Immature natural killer cell (primary cell): ENCODE measurements around the gene DDIT3. TPM values are rescaled to one million over a fixed set of nuclear protein-coding genes. Genes with fewer than 3 reads are reported as not detected.
"Not testable (repeated sequence)": the region's sequence is repeated elsewhere in the genome, so short reads cannot be mapped to it uniquely, and the experiment has no call there.

Experiments
- DNase-seq, 3 donors: peaks; one replicate each; pipeline ENCODE4 v3.0.0; 2022; ENCODE audit warnings: mixed read lengths in 1 of 3
- H3K27ac Mint-ChIP-seq, 6 donors: one replicate each; pipeline ENCODE4 v1.8.0; 2020; ENCODE audit warnings: mixed read lengths in 6 of 6, mild to moderate bottlenecking in 5 of 6, inconsistent platforms in 4 of 6, moderate library complexity in 3 of 6
- H3K27me3 Mint-ChIP-seq, 3 donors: one replicate each; pipeline ENCODE4 v1.8.0; 2020 to 2021; ENCODE audit warnings: low read depth in 3 of 3, mild to moderate bottlenecking in 3 of 3, mixed read lengths in 3 of 3, moderate library complexity in 3 of 3, inconsistent platforms in 1 of 3
- H3K36me3 Mint-ChIP-seq, 3 donors: one replicate each; pipeline ENCODE4 v1.8.0; 2020; ENCODE audit warnings: mixed read lengths in 3 of 3, inconsistent platforms in 2 of 3, mild to moderate bottlenecking in 2 of 3
- H3K4me1 Mint-ChIP-seq, 2 donors: one replicate each; pipeline ENCODE4 v1.8.0; 2020; ENCODE audit warnings: inconsistent platforms in 2 of 2, mild to moderate bottlenecking in 2 of 2, mixed read lengths in 2 of 2, moderate library complexity in 1 of 2
- H3K4me3 Mint-ChIP-seq, 5 donors: one replicate each; pipeline ENCODE4 v1.8.0; 2020; ENCODE audit warnings: mild to moderate bottlenecking in 5 of 5, mixed read lengths in 5 of 5, inconsistent platforms in 3 of 5, moderate library complexity in 3 of 5
- H3K9me3 Mint-ChIP-seq, 6 donors: one replicate each; pipeline ENCODE4 v1.8.0; 2020; ENCODE audit warnings: mild to moderate bottlenecking in 6 of 6, mixed read lengths in 6 of 6, inconsistent platforms in 4 of 6, moderate library complexity in 3 of 6
- polyA plus RNA-seq, 3 donors: library from polyadenylated mRNA; unstranded; fragments of 300-500 nt; fragmentation: Illumina TruSeq; gene quantifications; one replicate each; pipeline ENCODE4 v1.2.3, GENCODE V29; 2021

DDIT3 gene
- polyA plus RNA-seq, 3 donors from 2014 or later: 22.8 to 38.8 (median 29.4) TPM

GRCh38 chr12:57517718-57518117 is 2.6 kb downstream of the DDIT3 start:
- Mint-ChIP-seq H3K27ac (peak overlapping the region; percentile 39 to 99 (median 86)), H3K27me3 (peaks cover 27 to 35% (median 35%) of the 10 kb centered on the region in 3 donors), H3K36me3 (peaks cover 8 to 50% (median 19%) of the 10 kb centered on the region in 3 donors), H3K4me1 (peaks cover 40 to 43% of the 10 kb centered on the region in 2 donors), H3K4me3 (peak overlapping the region in 2 of 5 donors; percentile 33 to 38)
- DNase-seq, H3K9me3 Mint-ChIP-seq: not testable (repeated sequence)

DNA sequence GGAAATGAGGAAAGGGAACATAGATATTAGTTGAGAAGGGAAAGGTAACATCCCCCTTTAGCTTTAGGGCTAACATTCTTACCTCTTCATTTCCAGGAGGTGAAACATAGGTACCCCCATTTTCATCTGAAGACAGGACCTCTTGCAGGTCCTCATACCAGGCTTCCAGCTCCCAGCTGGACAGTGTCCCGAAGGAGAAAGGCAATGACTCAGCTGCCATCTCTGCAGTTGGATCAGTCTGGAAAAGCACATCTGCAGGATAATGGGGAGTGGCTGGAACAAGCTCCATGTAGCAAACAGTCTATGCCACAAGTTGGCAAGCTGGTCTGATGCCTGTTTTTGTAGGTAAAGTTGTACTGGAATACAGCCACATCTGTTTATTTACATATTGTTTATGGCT is 3.1 kb downstream of the DDIT3 start:
- Mint-ChIP-seq H3K4me1 (peaks cover 41 to 43% of the 10 kb centered on the region in 2 donors), H3K9me3 (no peaks in the 10 kb centered on the region), H3K27me3 (peaks cover 24 to 32% (median 32%) of the 10 kb centered on the region in 3 donors), H3K27ac (peak overlapping the region in 5 of 6 donors; percentile 53 to 99 (median 72)), H3K4me3 (peak overlapping the region in 1 of 5 donors; percentile 33), H3K36me3 (peaks cover 11 to 55% (median 24%) of the 10 kb centered on the region in 3 donors)
- DNase-seq: no peak

GRCh38 chr12:57516617-57517153 is 3.6 kb downstream of the DDIT3 start:
- no peak for DNase-seq
- Mint-ChIP-seq H3K27me3 (peaks cover 19 to 27% (median 27%) of the 10 kb centered on the region in 3 donors), H3K9me3 (no peaks in the 10 kb centered on the region), H3K4me1 (peaks cover 36 to 43% of the 10 kb centered on the region in 2 donors), H3K4me3 (no peak overlapping the region), H3K27ac (peak overlapping the region in 5 of 6 donors; percentile 8 to 99 (median 70)), H3K36me3 (peaks cover 12 to 61% (median 29%) of the 10 kb centered on the region in 3 donors)

DNA sequence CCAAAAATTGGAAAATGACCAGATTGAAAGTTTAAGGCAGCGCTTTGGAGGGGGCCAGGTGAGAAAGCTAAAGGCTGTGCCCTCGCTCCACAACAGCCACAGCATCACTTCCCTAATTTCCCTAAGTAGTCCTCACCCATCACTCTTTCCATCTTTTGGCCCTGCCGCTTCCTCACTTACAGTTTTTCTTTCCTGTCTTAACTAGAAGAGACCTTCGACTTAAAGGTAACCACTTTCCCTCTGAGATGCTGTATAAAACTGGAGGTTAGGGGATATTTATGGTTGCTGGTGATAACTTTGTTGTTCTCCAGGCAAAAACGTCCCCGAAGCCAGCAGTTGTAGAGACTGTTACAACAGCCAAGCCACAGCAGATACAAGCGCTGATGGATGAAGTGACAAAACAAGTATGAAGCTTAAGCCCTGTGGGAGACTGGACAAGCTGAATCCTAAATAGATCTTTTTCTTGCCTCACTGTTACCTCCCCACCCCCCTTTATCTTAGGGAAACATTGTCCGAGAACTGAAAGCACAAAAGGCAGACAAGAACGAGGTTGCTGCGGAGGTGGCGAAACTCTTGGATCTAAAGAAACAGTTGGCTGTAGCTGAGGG is 4.3 kb downstream of the DDIT3 start:
- H3K36me3 Mint-ChIP-seq: peaks cover 12 to 63% (median 30%) of the 10 kb centered on the region in 3 donors
- no peak overlapping the region for H3K4me3 Mint-ChIP-seq
- H3K27ac Mint-ChIP-seq: peak overlapping the region; percentile 1 to 99 (median 62)
- H3K4me1 Mint-ChIP-seq: peaks cover 30 to 38% of the 10 kb centered on the region in 2 donors
- H3K27me3 Mint-ChIP-seq: peaks cover 15 to 23% (median 20%) of the 10 kb centered on the region in 3 donors
- DNase-seq: no peak
- H3K9me3 Mint-ChIP-seq: no peaks in the 10 kb centered on the region

DNA sequence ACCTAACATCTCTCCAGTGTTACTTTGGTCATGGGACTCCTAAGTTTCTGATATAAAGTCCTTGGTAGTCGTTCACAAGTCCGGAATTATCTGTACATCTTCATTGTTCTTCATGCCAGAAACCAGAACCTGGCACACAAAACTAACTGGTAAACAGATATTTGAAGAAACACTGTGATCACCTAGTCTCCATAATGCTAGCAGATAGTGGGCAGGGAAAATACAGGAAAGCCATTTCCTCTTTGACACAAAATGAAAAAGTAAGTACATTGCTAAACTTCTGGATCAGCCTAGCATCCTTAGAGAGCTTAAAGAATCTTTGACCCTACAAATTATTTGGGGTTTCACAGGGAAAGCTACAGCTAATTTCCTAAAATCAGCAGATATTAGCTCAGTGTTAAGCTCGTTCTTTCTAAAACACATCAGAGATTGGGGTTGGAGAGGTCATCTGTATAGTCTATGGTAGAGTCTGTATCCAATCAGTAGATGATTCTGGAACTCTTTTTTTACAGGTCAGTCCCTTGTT is 4.8 kb downstream of the DDIT3 start:
- DNase-seq: no peak
- H3K4me1 Mint-ChIP-seq: peaks cover 27 to 36% of the 10 kb centered on the region in 2 donors
- no peaks in the 10 kb centered on the region for H3K9me3 Mint-ChIP-seq
- no peak overlapping the region for H3K4me3 Mint-ChIP-seq
- peak overlapping the region in 3 of 6 donors; percentile 34 to 68 (median 57) for H3K27ac Mint-ChIP-seq
- H3K36me3 Mint-ChIP-seq: peaks cover 12 to 63% (median 30%) of the 10 kb centered on the region in 3 donors
- peaks cover 9 to 17% (median 15%) of the 10 kb centered on the region in 3 donors for H3K27me3 Mint-ChIP-seq

DNA sequence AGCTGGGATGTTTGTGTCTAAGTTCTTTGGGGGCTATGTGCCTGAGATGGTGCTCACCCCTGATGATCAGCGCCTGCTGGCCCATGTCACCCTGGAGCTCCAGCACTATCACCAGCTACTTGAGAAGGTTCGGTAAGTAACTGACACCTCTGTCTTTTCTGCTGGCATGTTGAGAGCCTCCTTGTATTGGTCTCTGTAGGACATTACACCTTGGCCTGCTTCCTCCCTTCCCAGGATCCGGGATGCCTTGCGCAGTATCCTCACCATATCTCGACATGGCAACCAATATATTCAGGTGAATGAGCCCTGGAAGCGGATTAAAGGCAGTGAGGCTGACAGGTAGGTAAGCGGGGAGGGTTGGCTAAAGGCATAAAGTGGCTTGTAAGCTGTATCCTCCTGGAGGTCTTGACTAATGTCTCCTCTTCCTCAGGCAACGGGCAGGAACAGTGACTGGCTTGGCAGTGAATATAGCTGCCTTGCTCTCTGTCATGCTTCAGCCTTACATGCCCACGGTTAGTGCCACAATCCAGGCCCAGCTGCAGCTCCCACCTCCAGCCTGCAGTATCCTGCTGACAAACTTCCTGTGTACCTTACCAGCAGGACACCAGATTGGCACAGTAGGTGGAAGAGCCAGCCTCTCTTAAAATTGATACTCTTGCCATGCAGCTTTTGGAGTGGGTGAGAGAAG is 5.5 kb downstream of the DDIT3 start:
- Mint-ChIP-seq H3K9me3 (no peaks in the 10 kb centered on the region), H3K4me1 (peaks cover 22 to 36% of the 10 kb centered on the region in 2 donors), H3K27me3 (peaks cover 4 to 11% (median 8%) of the 10 kb centered on the region in 3 donors), H3K27ac (peak overlapping the region in 3 of 6 donors; percentile 34 to 68 (median 57)), H3K36me3 (peaks cover 12 to 63% (median 30%) of the 10 kb centered on the region in 3 donors), H3K4me3 (no peak overlapping the region)
- no peak for DNase-seq

DNA sequence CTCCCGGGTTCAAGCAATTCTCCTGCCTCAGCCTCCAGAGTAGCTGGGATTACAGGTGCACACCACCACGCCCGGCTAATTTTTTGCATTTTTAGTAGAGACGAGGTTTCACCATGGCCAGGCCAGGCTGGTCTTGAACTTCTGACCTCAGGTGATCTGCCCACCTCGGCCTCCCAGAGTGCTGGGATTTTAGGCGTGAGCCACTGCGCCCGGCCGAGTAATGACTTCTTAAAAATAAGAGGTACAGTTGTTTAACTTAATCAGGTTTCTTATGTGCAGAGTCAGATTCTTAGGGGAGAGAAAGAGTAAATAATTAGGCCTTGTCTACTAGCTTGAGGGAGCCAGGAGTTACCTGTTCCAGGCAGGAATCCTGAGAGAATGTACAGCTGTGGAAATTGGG is 6.1 kb downstream of the DDIT3 start:
- H3K4me1 Mint-ChIP-seq: peaks cover 17 to 37% of the 10 kb centered on the region in 2 donors
- not testable (repeated sequence) for H3K4me3 Mint-ChIP-seq, H3K9me3 Mint-ChIP-seq, DNase-seq, H3K27me3 Mint-ChIP-seq
- peaks cover 16 to 66% (median 30%) of the 10 kb centered on the region in 3 donors for H3K36me3 Mint-ChIP-seq
- peak overlapping the region in 4 of 6 donors; percentile 10 to 62 (median 40) for H3K27ac Mint-ChIP-seq

DNA sequence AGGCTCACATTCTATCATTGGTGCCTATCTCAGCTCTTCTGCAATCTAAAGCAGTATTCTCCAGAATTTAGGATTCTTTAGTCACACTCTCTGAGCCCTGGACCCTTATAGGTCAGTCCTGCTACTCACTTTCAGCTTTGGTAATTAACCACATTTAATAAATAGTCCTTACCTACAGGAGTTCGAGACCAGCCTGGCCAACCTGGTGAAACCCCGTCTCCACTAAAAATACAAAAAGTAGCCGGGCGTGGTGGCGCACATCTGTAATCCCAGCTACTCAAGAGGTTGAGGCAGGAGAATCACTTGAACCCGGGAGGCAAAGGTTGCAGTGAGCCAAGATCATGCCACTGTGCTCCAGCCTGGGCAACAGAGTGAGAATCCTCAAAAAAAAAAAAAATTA is 6.6 kb downstream of the DDIT3 start:
- H3K27me3 Mint-ChIP-seq, H3K9me3 Mint-ChIP-seq, H3K4me3 Mint-ChIP-seq, DNase-seq, H3K27ac Mint-ChIP-seq: not testable (repeated sequence)
- Mint-ChIP-seq H3K4me1 (peaks cover 11 to 31% of the 10 kb centered on the region in 2 donors), H3K36me3 (peaks cover 16 to 70% (median 30%) of the 10 kb centered on the region in 3 donors)

- DNase-seq: no peak
- peaks cover 0 to 6% (median 2%) of the 10 kb centered on the region in 3 donors for H3K27me3 Mint-ChIP-seq
- H3K4me3 Mint-ChIP-seq: no peak overlapping the region
- peak overlapping the region in 4 of 6 donors; percentile 18 to 83 (median 57) for H3K27ac Mint-ChIP-seq
- H3K9me3 Mint-ChIP-seq: no peaks in the 10 kb centered on the region
- H3K36me3 Mint-ChIP-seq: peaks cover 16 to 67% (median 30%) of the 10 kb centered on the region in 3 donors
- peaks cover 7 to 27% of the 10 kb centered on the region in 2 donors for H3K4me1 Mint-ChIP-seq
Observed at GRCh38 chr12:57513266-57513665, 7.0 kb downstream of the DDIT3 start.

- Mint-ChIP-seq H3K4me3 (no peak overlapping the region), H3K36me3 (peaks cover 16 to 64% (median 30%) of the 10 kb centered on the region in 3 donors), H3K4me1 (peaks cover 4 to 21% of the 10 kb centered on the region in 2 donors), H3K27ac (peak overlapping the region in 4 of 6 donors; percentile 6 to 83 (median 29)), H3K9me3 (no peaks in the 10 kb centered on the region), H3K27me3 (peaks cover 0 to 5% (median 2%) of the 10 kb centered on the region in 3 donors)
- no peak for DNase-seq
Observed at GRCh38 chr12:57512665-57513064, 7.6 kb downstream of the DDIT3 start.

- peak overlapping the region; percentile 6 to 75 (median 54) for H3K27ac Mint-ChIP-seq
- H3K9me3 Mint-ChIP-seq: no peaks in the 10 kb centered on the region
- peaks cover 0 to 17% of the 10 kb centered on the region in 2 donors for H3K4me1 Mint-ChIP-seq
- H3K36me3 Mint-ChIP-seq: peaks cover 16 to 55% (median 23%) of the 10 kb centered on the region in 3 donors
- no peak overlapping the region for H3K4me3 Mint-ChIP-seq
- H3K27me3 Mint-ChIP-seq: peaks cover 0 to under 1% (median 0%) of the 10 kb centered on the region in 3 donors
- DNase-seq: no peak
Observed at GRCh38 chr12:57511588-57512325, 8.6 kb downstream of the DDIT3 start.

- Mint-ChIP-seq H3K4me3 (no peak overlapping the region), H3K36me3 (peaks cover 11 to 52% (median 18%) of the 10 kb centered on the region in 3 donors)
Observed at GRCh38 chr12:57511161-57511560, 9.2 kb downstream of the DDIT3 start.

DNA sequence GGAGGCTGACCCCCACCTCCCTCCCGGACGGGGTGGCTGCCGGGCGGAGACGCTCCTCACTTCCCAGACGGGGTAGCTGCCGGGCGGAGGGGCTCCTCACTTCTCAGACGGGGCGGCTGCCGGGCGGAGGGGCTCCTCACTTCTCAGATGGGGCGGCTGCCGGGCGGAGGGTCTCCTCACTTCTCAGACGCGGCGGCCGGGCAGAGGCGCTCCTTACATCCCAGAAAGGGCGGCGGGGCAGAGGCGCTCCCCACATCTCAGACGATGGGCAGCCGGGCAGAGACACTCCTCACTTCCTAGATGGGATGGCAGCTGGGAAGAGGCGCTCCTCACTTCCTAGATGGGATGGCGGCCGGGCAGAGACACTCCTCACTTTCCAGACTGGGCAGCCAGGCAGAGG is 12.5 kb downstream of the DDIT3 start:
- H3K36me3 Mint-ChIP-seq: peaks cover 15 to 38% (median 16%) of the 10 kb centered on the region in 3 donors
- not testable (repeated sequence) for DNase-seq, H3K27ac Mint-ChIP-seq, H3K4me3 Mint-ChIP-seq, H3K9me3 Mint-ChIP-seq, H3K27me3 Mint-ChIP-seq
- H3K4me1 Mint-ChIP-seq: peaks cover 0 to 17% of the 10 kb centered on the region in 2 donors

More at GRCh38 chr12:57511161-57511560, 9.2 kb downstream of the DDIT3 start:
- no peaks in the 10 kb centered on the region for H3K27me3 Mint-ChIP-seq
- H3K4me1 Mint-ChIP-seq: peaks cover 0 to 17% of the 10 kb centered on the region in 2 donors
- DNase-seq: no peak
- H3K9me3 Mint-ChIP-seq: no peaks in the 10 kb centered on the region
- H3K27ac Mint-ChIP-seq: peak overlapping the region in 1 of 6 donors; percentile 2
